GM18861 (cell line): ENCODE data around the gene CACNA2D4.
"Not testable (repeated sequence)": the region's sequence is repeated elsewhere in the genome, so short reads cannot be mapped to it uniquely, and the experiment has no call there.

Experiments used
- ATAC-seq: cut with Tn5 transposase; IDR thresholded peaks from one replicate; pipeline ENCODE4 v1.9.1; 2021; ENCODE audit not compliant: unreplicated experiment

CACNA2D4 gene

GRCh38 chr12:1820896-1821291, 97.6 kb downstream of the CACNA2D4 start:
- no peak for ATAC-seq

GRCh38 chr12:1820191-1820895, 98.1 kb downstream of the CACNA2D4 start, which contains the start of gene LRTM2:
TSS of gene LRTM2 (plus strand) at chr12:1820565. CDS start at chr12:1828149, 7,584 bp downstream.
- no peak for ATAC-seq

GRCh38 chr12:1819571-1819970, 98.9 kb downstream of the CACNA2D4 start:
- ATAC-seq, result no peak

- no peak for ATAC-seq
Measured at GRCh38 chr12:1819050-1819449, 99.4 kb downstream of the CACNA2D4 start.

GRCh38 chr12:1817928-1818327, 100.5 kb downstream of the CACNA2D4 start:
- not testable (repeated sequence) for ATAC-seq

- no peak for ATAC-seq
Measured at GRCh38 chr12:1816730-1817348, 101.6 kb downstream of the CACNA2D4 start.

- no peak for ATAC-seq
Measured at GRCh38 chr12:1815814-1816729, 102.4 kb downstream of the CACNA2D4 start.

GRCh38 chr12:1815108-1815507, 103.3 kb downstream of the CACNA2D4 start:
- ATAC-seq, result no peak

GRCh38 chr12:1814266-1814665, 104.2 kb downstream of the CACNA2D4 start:
- ATAC-seq, result no peak

GRCh38 chr12:1812650-1813302, 105.7 kb downstream of the CACNA2D4 start:
- ATAC-seq, result no peak

GRCh38 chr12:1811948-1812291, 106.5 kb downstream of the CACNA2D4 start:
- no peak for ATAC-seq

- no peak for ATAC-seq
Measured at GRCh38 chr12:1811281-1811947, 107.0 kb downstream of the CACNA2D4 start.

GRCh38 chr12:1810931-1811280, 107.5 kb downstream of the CACNA2D4 start:
- ATAC-seq, result no peak

GRCh38 chr12:1810201-1810930, 108.1 kb downstream of the CACNA2D4 start:
- ATAC-seq, result no peak

GRCh38 chr12:1809591-1810190, 108.8 kb downstream of the CACNA2D4 start:
- no peak for ATAC-seq

- no peak for ATAC-seq
Measured at GRCh38 chr12:1808798-1809480, 109.5 kb downstream of the CACNA2D4 start.

- no peak for ATAC-seq
Measured at GRCh38 chr12:1808036-1808797, 110.2 kb downstream of the CACNA2D4 start.

GRCh38 chr12:1807087-1807860, 111.2 kb downstream of the CACNA2D4 start:
- ATAC-seq, result no peak
